ENCODE measurements around the gene ZNF777. TPM values are rescaled to one million over a fixed set of nuclear protein-coding genes. Genes with fewer than 3 reads are reported as not detected.

The ZNF777 gene
- polyA plus RNA-seq, 2 of the 4 experiments (the other 2 are of a cell fraction), result 5.4 to 10.5 TPM

GRCh38 chr7:149505551-149505950 is 44.7 kb upstream of the ZNF777 start (continued):
- TF ChIP-seq JUNB (IDR thresholded peaks at IDR 0.05), result no peak
- no peak for TF ChIP-seq EHMT2 (IDR thresholded peaks at IDR 0.05; ENCODE audit: low read depth)

- no peak overlapping the region for H3K4me3 ChIP-seq
- ChIA-PET CTCF (interaction anchor here (0.9 kb wide), 1 partner anchor 70 kb away, joined by 3 read pairs; no protein-coding TSS in a partner anchor), POLR2A (no interaction called here)
- H3K4me2 ChIP-seq, result no peak overlapping the region
- H3K9me3 ChIP-seq, result peaks cover 18% of the 10 kb centered on the region
- H3K27ac ChIP-seq, result no peak overlapping the region
- FAIRE-seq, result no peak
- WGBS (ENCODE audit: missing lambda C conversion rate), result 74% methylated on average over 13 of the region's 13 CpGs
- ATAC-seq, result no peak
- DNase-seq (ENCODE audit: low read depth in 1 of 2, low spot score in 1 of 2), result no peak
- TF ChIP-seq EP300 (IDR thresholded peaks at IDR 0.05) (no peak), BCL3 (IDR thresholded peaks at IDR 0.05) (no peak), MYC (IDR thresholded peaks at IDR 0.05; ENCODE audit: borderline replicate concordance, low read length) (no peak)
- no peaks in the 10 kb centered on the region for H3K4me1 ChIP-seq
Measured at GRCh38 chr7:149501651-149502050, 40.8 kb upstream of the ZNF777 start.

DNA sequence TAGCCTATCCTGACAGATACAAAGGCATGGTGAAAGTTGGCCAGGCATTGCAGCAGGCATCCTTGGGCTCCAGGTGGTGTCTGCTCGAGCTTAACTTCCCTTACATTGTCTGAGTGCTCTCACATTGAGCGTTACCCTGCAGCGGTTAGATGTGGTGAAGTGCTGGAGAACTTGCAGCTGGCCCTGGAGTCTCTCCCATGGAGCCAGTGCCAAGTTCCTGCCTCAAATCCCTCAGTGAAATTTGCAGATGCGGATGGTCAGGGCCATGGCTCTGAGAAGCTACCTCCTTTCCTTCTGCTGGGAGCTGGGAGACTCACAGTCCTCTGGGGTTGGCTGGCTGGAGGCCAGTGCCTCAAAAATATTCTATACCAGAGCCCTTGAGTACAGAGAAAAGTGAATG is 40.0 kb upstream of the ZNF777 start:
- FAIRE-seq, result no peak
- TF ChIP-seq NPAS2 (CRISPR knock-in tag; IDR thresholded peaks at IDR 0.05; ENCODE audit: borderline replicate concordance) (no peak), RARB (CRISPR knock-in tag; IDR thresholded peaks at IDR 0.05) (no peak), CTCF (IDR thresholded peaks at IDR 0.05) (no peak), FOSL2 (IDR thresholded peaks at IDR 0.05) (no peak), FOSL2 (CRISPR knock-in tag; IDR thresholded peaks at IDR 0.05) (no peak), ELK1 (IDR thresholded peaks at IDR 0.05; ENCODE audit: low read depth, low read length) (no peak), PHF8 (IDR thresholded peaks at IDR 0.05; ENCODE audit: borderline replicate concordance, low read depth) (no peak), NR3C1 (IDR thresholded peaks at IDR 0.05) (no peak), CHD2 (IDR thresholded peaks at IDR 0.05; ENCODE audit: low read length, partially characterized antibody) (no peak), GATA3 (IDR thresholded peaks at IDR 0.05; ENCODE audit: borderline replicate concordance) (no peak), E2F6 (IDR thresholded peaks at IDR 0.05; ENCODE audit: borderline replicate concordance, low read depth) (no peak), ZC3H11A (IDR thresholded peaks at IDR 0.05) (no peak), ZSCAN20 (CRISPR knock-in tag; IDR thresholded peaks at IDR 0.05) (no peak), JUNB (IDR thresholded peaks at IDR 0.05) (no peak), HOXB5 (CRISPR knock-in tag; IDR thresholded peaks at IDR 0.05) (no peak), HDAC2 (IDR thresholded peaks at IDR 0.05) (no peak)

More for the DNA sequence above, 40.0 kb upstream of the ZNF777 start:
- ChIA-PET CTCF (interaction anchor here (0.9 to 1.1 kb wide), 4 partner anchors 9 to 225 kb away, joined by 3 to 4 read pairs (median 3); partner anchors contain the start of gene ZNF777), POLR2A (no interaction called here)
- no peak overlapping the region for H3K4me3 ChIP-seq
- no peak overlapping the region for H3K4me2 ChIP-seq
- 62% methylated on average over 4 of the region's 4 CpGs for WGBS (ENCODE audit: missing lambda C conversion rate)
- H3K9me3 ChIP-seq, result peaks cover 12% of the 10 kb centered on the region
- DNase-seq (ENCODE audit: low read depth in 1 of 2, low spot score in 1 of 2), result no peak
- H3K4me1 ChIP-seq, result peaks cover 3% of the 10 kb centered on the region
- no peak overlapping the region for H3K27ac ChIP-seq
- ATAC-seq, result no peak
